ENCODE measurements around the gene CDKN2C.

CDKN2C gene

GRCh38 chr1:51009381-51009780, 39.3 kb downstream of the CDKN2C start:
- H3K36me3 ChIP-seq = no peaks in the 10 kb centered on the region
- no peak overlapping the region for H3K4me3 ChIP-seq
- H3K4me2 ChIP-seq = no peak overlapping the region
- H3K9ac ChIP-seq = no peak overlapping the region
- H3K27ac ChIP-seq = no peak overlapping the region
- H3K4me1 ChIP-seq = no peaks in the 10 kb centered on the region
- TF ChIP-seq Cebpa-rat (IDR thresholded peaks at IDR 0.05) = no peak
- no peaks in the 10 kb centered on the region for H3K9me3 ChIP-seq
- H3K27me3 ChIP-seq = no peaks in the 10 kb centered on the region
- H4K20me1 ChIP-seq = no peaks in the 10 kb centered on the region

GRCh38 chr1:51014878-51015277, 44.8 kb downstream of the CDKN2C start:
- Histone ChIP-seq H3K9ac (no peak overlapping the region), H3K36me3 (no peaks in the 10 kb centered on the region), H3K4me2 (no peak overlapping the region), H3K4me1 (no peaks in the 10 kb centered on the region), H3K27ac (no peak overlapping the region), H3K27me3 (no peaks in the 10 kb centered on the region), H4K20me1 (no peaks in the 10 kb centered on the region), H3K9me3 (no peaks in the 10 kb centered on the region), H3K4me3 (no peak overlapping the region)
- TF ChIP-seq Cebpa-rat (IDR thresholded peaks at IDR 0.05) = no peak

- Histone ChIP-seq H3K36me3 (no peaks in the 10 kb centered on the region), H3K9ac (no peak overlapping the region), H3K4me2 (no peak overlapping the region), H3K27ac (no peak overlapping the region), H3K4me1 (no peaks in the 10 kb centered on the region), H3K4me3 (no peak overlapping the region), H3K9me3 (no peaks in the 10 kb centered on the region; the same call in 1 of the 2 replicates), H3K27me3 (no peaks in the 10 kb centered on the region), H4K20me1 (no peaks in the 10 kb centered on the region)
- no peak for TF ChIP-seq Cebpa-rat (IDR thresholded peaks at IDR 0.05)
Observed at GRCh38 chr1:51019811-51020210, 49.8 kb downstream of the CDKN2C start.

All from BLaER1 (cell line).